GM18858 (cell line): ENCODE measurements around the gene OR56A4.
"Not testable (repeated sequence)": the region's sequence is repeated elsewhere in the genome, so short reads cannot be mapped to it uniquely, and the experiment has no call there.

Source experiments
- ATAC-seq: cut with Tn5 transposase; IDR thresholded peaks from one replicate; pipeline ENCODE4 v1.9.1; 2021; ENCODE audit not compliant: unreplicated experiment

Gene OR56A4

GRCh38 chr11:5966958-5967357, 39.8 kb downstream of the OR56A4 start:
- ATAC-seq = no peak

- ATAC-seq = not testable (repeated sequence)
Observed at GRCh38 chr11:5960704-5961320, 45.9 kb downstream of the OR56A4 start.

- no peak for ATAC-seq
Observed at GRCh38 chr11:5955586-5955985, 51.2 kb downstream of the OR56A4 start.
